ELF-1 (cell line): ENCODE data around the gene TTC3.

Experiments
- DNase-seq: peaks from one replicate; pipeline ENCODE4 v3.0.0-alpha.2; 2016; ENCODE audit warnings: low read depth, low spot score

The TTC3 gene

DNA sequence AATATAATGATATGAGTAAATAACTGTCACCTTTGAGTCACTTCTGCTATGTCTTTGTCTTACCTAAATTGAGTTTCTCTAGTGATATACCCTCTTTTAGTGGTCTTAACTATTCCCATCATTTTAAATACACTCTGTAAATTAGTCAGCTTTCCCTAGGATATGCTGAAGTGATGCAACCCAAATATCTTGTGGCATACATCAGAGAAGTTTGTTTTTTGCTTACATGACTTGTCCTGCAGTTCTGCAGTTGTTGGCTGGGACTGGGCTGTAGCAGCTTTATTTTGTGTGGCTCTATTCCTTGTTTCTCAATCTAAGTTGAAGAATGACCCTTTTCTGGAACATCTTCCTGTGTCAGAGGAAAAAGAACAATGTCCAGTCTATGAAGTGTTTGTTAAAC lies 76.4 kb downstream of the TTC3 start:
- no peak for DNase-seq

- DNase-seq = no peak
These were observed 80.3 kb downstream of the TTC3 start for GRCh38 chr21:37153196-37153934.

DNA sequence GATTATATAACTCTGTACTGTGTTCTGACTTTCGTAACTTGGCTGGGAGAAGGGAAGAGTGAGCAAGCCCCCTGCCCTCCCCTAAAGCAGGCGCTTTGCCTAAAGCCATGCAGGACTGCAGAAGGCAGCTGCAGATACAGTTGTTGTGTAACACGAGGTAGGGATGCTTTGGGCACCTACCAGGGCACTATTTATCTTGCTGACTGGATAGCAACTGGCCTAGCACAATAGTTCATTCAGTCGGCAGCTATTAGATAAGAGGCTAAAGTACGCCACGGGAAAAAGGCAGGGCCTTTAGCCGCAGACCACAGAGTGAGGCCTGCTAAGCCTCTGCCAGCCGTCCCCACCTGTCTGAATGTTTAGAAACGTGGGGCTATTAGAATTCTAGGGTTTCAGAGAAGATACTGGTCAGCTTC lies 80.9 kb downstream of the TTC3 start:
- DNase-seq = peak; percentile 6

DNA sequence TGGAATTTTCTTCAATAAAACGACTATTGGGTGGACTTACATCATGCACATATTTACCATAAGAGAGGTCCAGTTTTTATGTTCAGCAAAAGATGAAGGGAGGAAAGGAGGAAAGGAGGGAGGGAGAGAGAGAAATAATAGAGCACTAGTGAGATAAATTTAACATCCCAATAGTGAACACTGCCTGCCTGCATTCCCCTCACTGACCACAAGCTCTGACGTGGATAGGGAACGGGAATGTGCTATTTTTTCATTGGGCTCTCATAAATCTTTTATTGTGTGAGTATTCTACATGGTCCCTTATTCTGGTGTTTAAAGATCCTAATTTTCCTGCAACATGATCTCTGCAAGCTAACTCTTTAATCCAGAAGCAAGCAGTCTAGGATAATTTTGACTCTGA lies 82.1 kb downstream of the TTC3 start:
- DNase-seq = no peak

DNA sequence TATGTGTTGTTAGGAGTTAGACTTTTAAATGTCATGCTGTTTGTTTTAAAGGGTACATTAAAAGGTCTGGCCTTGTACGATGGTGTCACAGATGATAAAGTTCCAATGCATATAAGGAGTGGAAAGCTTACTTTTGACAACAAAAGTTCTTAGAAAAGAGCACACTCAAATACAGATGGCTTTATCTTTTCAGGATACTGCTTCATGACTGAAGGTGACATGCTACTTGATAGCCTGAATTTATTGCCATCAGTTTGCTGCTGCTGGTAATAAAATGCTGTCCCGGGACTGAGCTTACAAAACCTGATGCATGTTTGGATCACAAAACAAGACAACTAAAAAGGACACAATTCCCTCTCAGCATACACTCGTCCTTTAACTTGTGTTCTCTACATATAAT lies 84.9 kb downstream of the TTC3 start:
- DNase-seq = no peak

DNA sequence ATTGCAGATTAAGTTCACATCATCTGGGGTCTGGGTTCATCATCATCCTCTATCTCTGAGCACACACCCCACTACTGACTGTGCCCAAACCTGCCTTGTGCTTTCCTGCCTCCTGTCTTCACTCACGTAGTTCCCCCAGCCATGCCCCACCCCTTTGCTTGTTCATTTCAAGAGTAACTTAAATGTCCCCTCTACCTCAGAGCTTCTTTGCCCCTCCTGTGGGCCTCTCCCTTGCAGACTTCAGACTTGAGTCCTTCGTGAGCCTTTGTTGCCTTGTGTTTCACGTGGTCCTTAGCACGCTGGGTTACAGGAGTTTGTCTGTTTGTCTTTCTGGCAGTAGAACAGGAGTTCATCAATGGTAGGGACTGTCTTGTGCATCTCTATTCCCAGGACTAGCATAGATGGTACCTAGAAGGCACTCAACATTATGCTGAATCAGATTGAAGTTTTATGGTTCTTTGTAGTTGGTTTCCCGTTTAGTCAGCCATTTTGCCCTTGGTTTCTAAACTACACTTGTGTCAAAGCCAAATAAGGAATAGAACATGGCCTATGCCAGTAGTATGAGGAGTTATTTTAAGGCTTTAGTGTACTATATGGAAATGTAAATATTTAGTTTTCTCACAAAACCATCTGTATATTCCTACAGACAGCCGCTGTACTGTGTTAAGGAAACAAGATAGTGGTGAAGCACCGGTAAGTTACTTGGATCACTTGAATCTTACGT lies 86.2 kb downstream of the TTC3 start:
- no peak for DNase-seq

DNA sequence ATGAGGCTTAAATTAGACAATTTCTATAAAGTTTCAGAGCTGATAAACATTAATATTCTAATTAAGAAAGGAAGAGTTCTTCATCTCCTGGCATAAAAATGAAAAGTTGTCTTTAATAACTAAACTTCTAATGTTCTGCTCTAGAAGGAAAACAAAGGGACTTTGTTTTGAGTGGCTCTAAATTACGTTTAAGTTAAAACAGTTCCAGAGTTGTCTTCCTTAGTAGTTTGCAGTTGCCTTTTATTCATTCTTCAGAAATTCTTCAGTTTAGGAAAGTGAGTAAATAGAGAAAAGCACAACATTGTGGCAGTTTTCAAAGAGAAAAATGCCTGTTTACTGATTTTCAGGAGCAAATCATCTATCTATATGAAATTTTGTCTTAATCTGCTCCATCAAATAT lies 86.9 kb downstream of the TTC3 start:
- DNase-seq = no peak

DNA sequence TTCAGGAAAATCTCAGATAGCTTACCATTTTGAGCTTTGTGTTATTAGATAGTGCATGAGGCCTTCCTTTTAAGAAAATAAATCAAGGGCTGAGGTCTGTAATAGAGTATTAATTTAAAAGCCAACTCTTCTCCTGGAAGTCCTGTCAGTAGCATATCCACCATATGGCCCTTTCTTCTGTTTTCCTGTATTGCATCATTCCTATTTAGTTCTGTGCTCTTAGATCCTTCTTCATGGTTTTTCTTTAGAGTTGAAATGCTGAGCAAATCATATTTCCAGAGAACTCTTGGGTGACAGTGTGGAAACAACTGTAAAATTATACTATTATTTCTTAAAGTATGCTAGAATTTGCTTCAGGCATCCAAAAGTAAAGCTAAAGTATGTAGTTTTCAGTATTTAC lies 91.7 kb downstream of the TTC3 start:
- no peak for DNase-seq

DNA sequence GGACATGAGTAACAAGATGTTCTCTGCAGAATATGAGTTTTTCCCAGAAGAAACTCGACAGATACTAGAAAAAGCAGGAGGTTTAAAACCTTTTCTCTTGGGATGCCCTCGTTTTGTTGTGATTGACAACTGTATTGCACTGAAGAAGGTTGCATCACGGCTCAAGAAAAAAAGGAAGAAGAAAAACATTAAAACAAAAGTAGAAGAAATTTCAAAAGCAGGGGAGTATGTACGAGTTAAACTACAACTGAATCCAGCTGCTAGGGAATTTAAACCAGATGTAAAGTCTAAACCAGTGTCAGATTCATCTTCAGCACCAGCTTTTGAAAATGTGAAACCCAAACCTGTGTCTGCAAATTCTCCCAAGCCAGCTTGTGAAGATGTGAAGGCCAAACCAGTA lies 92.5 kb downstream of the TTC3 start:
- no peak for DNase-seq

DNA sequence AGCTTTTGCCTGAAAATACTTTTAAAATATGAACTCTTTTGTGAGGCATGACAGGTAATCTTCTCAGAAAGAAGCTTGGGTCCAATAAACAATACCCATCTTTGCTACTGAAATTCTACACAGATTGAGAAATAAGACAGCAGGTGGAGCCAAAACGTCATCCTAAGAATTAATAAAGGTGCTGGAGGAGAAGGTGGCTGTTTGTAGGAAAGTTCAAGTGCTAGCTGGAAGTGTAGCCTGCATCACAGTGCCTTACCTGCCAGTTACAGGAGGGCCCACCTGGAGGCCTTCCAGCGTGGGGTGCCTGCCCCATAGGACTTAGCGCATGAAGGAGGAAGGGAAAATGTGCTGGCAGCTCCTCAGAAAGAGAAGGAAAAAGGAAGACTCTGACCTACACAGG lies 93.7 kb downstream of the TTC3 start:
- peak; percentile 12 for DNase-seq

DNA sequence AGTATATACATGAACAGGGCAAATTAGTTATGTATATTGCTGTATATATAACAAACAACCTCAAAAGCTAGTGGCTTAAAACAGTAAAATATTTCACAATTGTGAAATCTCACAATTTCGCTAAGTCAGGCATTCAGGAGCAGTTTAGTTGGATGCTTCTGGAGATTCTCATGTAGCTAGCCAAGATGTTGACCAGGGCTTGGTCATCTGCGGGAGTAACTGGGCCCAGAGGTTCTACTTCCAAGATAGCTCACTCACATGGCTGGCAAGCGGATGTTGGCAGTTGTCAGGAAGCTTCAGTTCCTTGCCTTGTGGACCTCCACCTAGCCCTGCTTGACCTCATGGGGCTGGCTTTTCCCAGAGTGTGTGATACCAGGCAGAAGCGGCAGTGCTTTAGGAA lies 95.6 kb downstream of the TTC3 start:
- DNase-seq = no peak

DNA sequence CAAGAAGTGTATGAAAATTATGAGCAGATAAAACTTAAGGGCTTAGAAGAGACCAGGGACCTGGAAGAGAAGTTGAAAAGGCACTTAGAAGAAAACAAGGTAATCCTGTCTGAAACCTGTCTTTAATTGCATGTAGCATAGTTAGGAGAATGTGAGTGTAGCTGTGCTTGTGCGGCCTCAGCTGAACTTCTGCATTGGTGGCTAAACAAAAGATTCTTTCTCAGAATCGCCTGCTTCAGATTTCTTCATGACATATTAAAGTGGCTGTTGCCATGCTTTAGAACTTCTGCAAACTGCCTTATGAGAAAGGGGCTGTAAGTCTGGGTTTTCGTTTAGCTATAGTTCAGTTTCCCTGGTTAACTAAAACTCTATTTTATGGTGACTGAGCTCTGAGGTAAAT lies 99.6 kb downstream of the TTC3 start:
- DNase-seq = no peak

- peak; percentile 30 for DNase-seq
These were observed 103.7 kb downstream of the TTC3 start for GRCh38 chr21:37176716-37177115.

- no peak for DNase-seq
These were observed 108.0 kb downstream of the TTC3 start for GRCh38 chr21:37181059-37181458.

DNA sequence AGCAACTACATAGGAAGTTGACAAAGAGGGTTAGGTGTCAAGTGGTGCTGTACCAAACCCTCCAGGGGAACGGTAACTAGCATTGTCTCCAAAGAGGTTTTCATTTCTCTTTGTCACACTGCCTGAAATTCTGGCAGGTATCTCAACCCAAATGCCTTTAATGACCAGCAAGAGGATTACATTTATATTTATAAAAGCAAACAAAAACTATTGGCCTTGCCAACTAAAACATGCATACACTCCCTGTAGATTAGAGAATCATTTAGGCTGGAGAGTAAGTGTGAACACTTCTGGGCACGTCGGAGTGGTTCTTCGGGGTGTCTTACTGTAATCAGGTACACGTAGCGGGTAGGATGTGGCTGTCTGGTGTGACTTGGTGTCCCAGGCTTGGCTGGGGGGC lies 109.2 kb downstream of the TTC3 start:
- no peak for DNase-seq

- DNase-seq = no peak
These were observed 110.7 kb downstream of the TTC3 start for GRCh38 chr21:37183749-37184148.

- no peak for DNase-seq
These were observed 111.9 kb downstream of the TTC3 start for GRCh38 chr21:37184784-37185593.

DNA sequence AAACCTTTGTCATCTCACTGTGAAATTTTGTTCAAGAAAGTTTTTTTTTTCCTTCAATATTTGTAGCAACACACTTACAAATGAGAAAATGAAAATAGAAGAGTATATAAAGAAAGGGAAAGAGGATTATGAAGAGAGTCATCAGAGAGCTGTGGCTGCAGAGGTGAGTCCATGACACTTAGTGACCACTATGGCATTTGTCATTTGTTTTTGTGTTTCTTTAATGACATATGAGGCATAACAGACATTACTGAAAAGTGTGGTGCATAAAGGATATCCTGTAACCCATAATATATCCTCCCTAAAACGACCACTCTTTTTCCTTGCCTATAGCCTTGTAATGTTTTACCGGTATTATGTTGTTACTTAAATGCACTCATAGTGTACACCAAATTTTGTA lies 113.9 kb downstream of the TTC3 start:
- DNase-seq = no peak

DNA sequence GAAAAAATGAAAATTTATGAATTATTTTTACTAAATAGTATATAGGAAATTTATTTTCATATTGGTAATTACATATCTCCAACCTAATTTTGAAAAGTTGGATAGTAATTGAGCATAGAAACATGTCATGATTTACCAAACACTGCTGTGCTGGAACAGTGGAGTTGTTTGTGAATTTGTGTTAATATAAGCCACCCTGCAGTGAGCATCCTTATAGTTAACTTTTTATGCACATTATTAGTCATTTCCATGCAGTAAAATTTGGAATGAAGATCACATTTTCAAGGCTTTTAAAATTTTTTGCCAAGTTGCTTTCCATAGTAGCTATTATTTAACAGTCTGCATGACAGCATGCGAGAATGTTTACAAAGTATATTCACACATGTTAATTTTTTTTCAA lies 115.8 kb downstream of the TTC3 start:
- no peak for DNase-seq

DNA sequence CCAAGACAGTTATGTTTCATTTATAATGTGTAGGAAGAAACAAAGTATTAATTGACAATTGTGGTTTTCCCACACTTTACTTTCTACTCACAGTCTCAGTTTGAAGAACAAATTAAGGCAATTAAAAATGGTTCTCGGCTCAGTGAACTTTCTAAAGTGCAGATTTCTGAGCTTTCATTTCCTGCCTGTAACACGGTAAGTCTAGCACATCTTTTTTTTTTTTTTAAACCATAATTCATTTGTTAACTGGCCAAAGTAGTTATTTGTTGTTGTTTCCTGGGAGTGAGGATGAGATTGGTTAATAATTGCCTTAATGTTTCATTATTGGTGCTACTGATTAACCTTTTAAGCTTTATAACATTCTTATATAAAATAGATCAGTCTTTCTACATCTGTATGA lies 119.0 kb downstream of the TTC3 start:
- no peak for DNase-seq

DNA sequence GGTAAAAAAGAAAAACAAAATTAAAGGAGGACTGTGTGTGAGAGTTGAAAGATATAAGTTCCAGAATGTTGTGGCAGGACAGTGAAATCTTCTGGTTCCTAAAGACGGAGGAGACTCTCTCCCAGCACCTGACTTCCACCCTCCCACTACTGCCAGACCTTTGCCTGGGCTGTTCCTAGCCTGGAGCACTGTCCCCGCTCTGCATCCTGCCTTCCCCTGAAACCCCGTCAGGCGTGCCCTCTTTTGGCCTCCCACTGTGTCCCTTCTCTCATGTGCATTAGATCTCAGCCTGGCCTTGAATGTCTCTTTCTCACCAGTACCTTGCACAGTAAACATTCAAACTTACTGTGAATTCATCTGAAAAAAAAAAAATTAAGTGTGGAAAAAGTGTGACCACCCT lies 120.0 kb downstream of the TTC3 start:
- peak; percentile 79 for DNase-seq

DNA sequence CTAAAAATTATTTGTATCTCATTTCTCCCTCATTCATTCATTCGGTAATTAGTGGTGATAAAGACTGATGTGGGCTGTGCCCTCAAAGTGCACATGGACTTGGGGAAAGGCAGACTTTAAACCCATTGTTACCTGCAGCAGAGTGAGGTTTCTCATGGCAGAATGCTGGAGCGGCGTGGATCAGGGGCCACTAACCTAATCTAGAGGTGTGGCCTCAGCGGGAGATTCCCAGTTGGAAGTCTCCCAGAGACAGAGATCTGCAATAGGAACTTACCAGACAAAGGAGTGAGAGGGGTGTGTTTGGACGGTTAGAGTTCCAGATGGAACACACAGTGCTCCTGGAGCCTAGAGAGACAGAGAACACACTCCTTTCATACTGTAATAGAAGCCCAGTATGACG lies 120.6 kb downstream of the TTC3 start:
- peak; percentile 18 for DNase-seq

DNA sequence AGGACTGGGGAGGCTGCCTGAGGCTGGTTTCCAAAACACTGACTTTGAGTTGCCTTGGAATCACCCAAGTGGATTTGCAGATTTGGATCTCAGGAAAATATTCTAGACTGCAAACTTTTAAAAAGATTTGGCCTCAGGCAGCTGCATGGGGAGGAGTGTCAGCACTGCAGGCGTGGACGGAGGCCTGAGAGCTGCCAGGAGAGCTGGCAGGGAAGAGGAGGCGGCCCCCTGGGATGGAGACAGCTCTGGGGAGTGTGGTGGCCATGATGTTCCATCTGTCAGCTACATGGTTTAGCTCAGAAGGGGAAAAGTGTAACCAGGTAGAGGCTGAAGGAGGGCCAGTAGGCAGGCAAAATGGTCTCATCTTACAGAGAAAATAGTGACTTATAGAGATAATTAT lies 122.0 kb downstream of the TTC3 start:
- DNase-seq = no peak
